Measurements from ENCODE around the gene CDC42EP4. TPM values are rescaled to one million over a fixed set of nuclear protein-coding genes. Genes with fewer than 3 reads are reported as not detected.
A peak's percentile ranks its signal among the peaks of the same experiment; 100 is the strongest.

Gene CDC42EP4
- total and polyA plus RNA-seq, 9 of the 15 experiments (the other 6 are each of a cell fraction or from before 2014, with no cell fraction given): 0.65 to 20.8 (median 12.3) TPM

- TF ChIP-seq ZFP1 (CRISPR knock-in tag; IDR thresholded peaks at IDR 0.05) (no peak), ZFP30 (CRISPR knock-in tag; IDR thresholded peaks at IDR 0.05; ENCODE audit: borderline replicate concordance) (no peak), OTX1 (CRISPR knock-in tag; IDR thresholded peaks at IDR 0.05) (no peak), CBX3 (IDR thresholded peaks at IDR 0.05; ENCODE audit: borderline replicate concordance in 1 of 2, low read length in 2 of 2) (no peak), ADNP (tag; IDR thresholded peaks at IDR 0.05) (no peak), NELFE (IDR thresholded peaks at IDR 0.05; ENCODE audit: insufficient read depth, insufficient read length) (no peak), THAP7 (CRISPR knock-in tag; IDR thresholded peaks at IDR 0.05) (no peak), KDM1A (IDR thresholded peaks at IDR 0.05) (peak; percentile 81 to 89), ZNF436 (CRISPR knock-in tag; IDR thresholded peaks at IDR 0.05) (no peak), RFX1 (IDR thresholded peaks at IDR 0.05) (no peak), SFPQ (IDR thresholded peaks at IDR 0.05; ENCODE audit: low read depth, low read length) (no peak), CBX8 (IDR thresholded peaks at IDR 0.05; ENCODE audit: borderline replicate concordance, extremely low read depth, low read depth, low read length, poor library complexity, severe bottlenecking) (no peak), ZKSCAN1 (IDR thresholded peaks at IDR 0.05; ENCODE audit: low read depth, low read length) (no peak), CTBP1 (IDR thresholded peaks at IDR 0.05; ENCODE audit: borderline replicate concordance) (peak; percentile 99), RBM14 (IDR thresholded peaks at IDR 0.05; ENCODE audit: borderline replicate concordance, insufficient read depth, low read depth, low read length) (no peak), ZNF639 (CRISPR knock-in tag; conservative IDR thresholded peaks at IDR 0.05 in 1 of 2, IDR thresholded peaks at IDR 0.05 in 1 of 2) (no peak), ZNF134 (CRISPR knock-in tag; conservative IDR thresholded peaks at IDR 0.05) (no peak), MAFG (tag; conservative IDR thresholded peaks at IDR 0.05) (0 out of 2 replicates have a peak, but pooled peaks have one; percentile 5), DEAF1 (CRISPR knock-in tag; IDR thresholded peaks at IDR 0.05) (peak; percentile 99), PRPF4 (IDR thresholded peaks at IDR 0.05; ENCODE audit: insufficient read depth, low read depth, low read length, poor library complexity, severe bottlenecking) (no peak), ZNF133 (CRISPR knock-in tag; IDR thresholded peaks at IDR 0.05) (no peak), MTA3 (IDR thresholded peaks at IDR 0.05; ENCODE audit: borderline replicate concordance) (no peak), ZSCAN29 (IDR thresholded peaks at IDR 0.05) (no peak), GTF2A2 (tag; IDR thresholded peaks at IDR 0.05) (no peak)
These were observed 56.1 kb downstream of the CDC42EP4 start (continued) for GRCh38 chr17:73255671-73256181.
